ENCODE data around the gene MAMDC4. TPM values are rescaled to one million over a fixed set of nuclear protein-coding genes. Genes with fewer than 3 reads are reported as not detected.

MAMDC4 gene
- total RNA-seq, 4 donors from 2014 or later: 0.89 to 1.4 (median 1.4) TPM

DNA sequence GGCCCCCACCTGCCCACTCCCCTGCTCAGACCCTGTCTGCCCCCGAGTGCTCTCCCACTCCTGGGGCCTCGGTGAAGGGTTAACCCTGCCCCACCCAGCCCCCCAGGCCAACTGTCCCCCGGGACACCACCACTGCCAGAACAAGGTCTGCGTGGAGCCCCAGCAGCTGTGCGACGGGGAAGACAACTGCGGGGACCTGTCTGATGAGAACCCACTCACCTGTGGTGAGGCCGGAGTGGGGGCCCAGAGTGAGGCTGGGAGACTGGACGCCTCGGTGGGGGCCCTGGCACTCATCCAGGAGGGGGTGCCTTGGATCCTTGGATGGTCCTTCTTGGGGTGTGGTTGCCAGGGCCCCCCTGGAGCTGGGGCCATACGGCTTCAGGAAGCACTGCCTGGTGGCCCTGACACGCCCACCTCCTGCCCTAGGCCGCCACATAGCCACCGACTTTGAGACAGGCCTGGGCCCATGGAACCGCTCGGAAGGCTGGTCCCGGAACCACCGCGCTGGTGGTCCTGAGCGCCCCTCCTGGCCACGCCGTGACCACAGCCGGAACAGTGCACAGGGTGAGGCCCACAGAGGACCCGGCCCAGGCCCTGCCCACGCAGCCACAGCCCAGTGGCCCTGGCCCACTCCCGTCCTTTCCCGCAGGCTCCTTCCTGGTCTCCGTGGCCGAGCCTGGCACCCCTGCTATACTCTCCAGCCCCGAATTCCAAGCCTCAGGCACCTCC lies 2.1 kb downstream of the MAMDC4 start:
- H3K4me3 ChIP-seq (ENCODE audit: low read depth, poor library complexity, severe bottlenecking): no peak overlapping the region
- 65 to 68% methylated on average over 12 to 23 of the region's 30 CpGs for WGBS, 2 donors
- DNase-seq (ENCODE audit: low spot score in 2 of 2): no peak
- TF ChIP-seq POLR2A (IDR thresholded peaks at IDR 0.05): no peak
- TF ChIP-seq CTCF (IDR thresholded peaks at IDR 0.05): no peak
- intact Hi-C loops (cut with DNase I; ENCODE audit: low total_unique reads): loop anchor here (10.0 kb wide), 1 partner anchor 91 kb away; the partner anchor contains the start of genes C8G and FBXW5

DNA sequence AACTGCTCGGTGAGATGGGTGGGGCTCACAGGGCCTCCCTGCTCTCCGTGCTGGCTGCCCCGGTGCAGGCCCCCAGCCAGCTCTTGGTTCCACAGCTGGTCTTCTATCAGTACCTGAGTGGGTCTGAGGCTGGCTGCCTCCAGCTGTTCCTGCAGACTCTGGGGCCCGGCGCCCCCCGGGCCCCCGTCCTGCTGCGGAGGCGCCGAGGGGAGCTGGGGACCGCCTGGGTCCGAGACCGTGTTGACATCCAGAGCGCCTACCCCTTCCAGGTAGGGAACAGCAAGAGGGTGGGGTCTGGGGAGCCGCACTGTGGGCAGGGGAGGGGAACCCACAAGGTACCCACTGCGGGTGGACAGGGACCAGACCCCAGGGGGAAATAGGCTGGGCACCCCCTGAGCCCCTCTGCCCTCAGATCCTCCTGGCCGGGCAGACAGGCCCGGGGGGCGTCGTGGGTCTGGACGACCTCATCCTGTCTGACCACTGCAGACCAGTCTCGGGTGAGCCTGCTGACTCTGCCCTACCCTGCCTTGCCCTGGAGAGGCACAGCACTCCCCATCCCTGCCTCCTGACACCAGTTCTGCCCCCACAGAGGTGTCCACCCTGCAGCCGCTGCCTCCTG lies 2.8 kb downstream of the MAMDC4 start:
- no peak overlapping the region for H3K4me3 ChIP-seq (ENCODE audit: low read depth, poor library complexity, severe bottlenecking)
- TF ChIP-seq CTCF (IDR thresholded peaks at IDR 0.05): no peak
- TF ChIP-seq POLR2A (IDR thresholded peaks at IDR 0.05): no peak
- intact Hi-C loops (cut with DNase I; ENCODE audit: low total_unique reads): loop anchor here (10.0 kb wide), 1 partner anchor 90 kb away; the partner anchor contains the start of genes C8G and FBXW5
- DNase-seq (ENCODE audit: low spot score in 2 of 2): no peak
- 61 to 69% methylated on average over 16 to 22 of the region's 23 CpGs for WGBS, 2 donors

DNA sequence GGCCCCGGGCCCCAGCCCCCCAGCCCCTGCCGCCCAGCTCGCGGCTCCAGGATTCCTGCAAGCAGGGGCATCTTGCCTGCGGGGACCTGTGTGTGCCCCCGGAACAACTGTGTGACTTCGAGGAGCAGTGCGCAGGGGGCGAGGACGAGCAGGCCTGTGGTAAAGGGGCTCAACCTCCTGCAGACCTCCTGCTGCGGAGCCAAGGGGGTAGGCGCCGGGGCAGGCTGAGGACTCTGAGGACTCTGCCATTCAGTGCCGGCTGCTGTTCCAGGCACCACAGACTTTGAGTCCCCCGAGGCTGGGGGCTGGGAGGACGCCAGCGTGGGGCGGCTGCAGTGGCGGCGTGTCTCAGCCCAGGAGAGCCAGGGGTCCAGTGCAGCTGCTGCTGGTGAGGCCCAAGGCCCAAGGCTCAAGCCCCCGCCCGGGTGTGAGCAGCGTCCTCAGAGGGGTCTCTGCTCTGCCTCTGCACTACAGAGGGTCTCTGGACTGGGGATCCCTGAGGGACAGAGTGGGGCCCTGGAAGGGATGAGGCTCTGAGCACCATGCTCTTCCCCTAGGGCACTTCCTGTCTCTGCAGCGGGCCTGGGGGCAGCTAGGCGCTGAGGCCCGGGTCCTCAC lies 3.4 kb downstream of the MAMDC4 start:
- TF ChIP-seq CTCF (IDR thresholded peaks at IDR 0.05) (no peak), POLR2A (IDR thresholded peaks at IDR 0.05) (no peak)
- intact Hi-C loops (cut with DNase I; ENCODE audit: low total_unique reads): loop anchor here (10.0 kb wide), 1 partner anchor 89 kb away; the partner anchor contains the start of genes C8G and FBXW5
- H3K4me3 ChIP-seq (ENCODE audit: low read depth, poor library complexity, severe bottlenecking): no peak overlapping the region
- DNase-seq (ENCODE audit: low spot score in 2 of 2): no peak
- WGBS, 2 donors: 66 to 74% methylated on average over 13 to 18 of the region's 26 CpGs

DNA sequence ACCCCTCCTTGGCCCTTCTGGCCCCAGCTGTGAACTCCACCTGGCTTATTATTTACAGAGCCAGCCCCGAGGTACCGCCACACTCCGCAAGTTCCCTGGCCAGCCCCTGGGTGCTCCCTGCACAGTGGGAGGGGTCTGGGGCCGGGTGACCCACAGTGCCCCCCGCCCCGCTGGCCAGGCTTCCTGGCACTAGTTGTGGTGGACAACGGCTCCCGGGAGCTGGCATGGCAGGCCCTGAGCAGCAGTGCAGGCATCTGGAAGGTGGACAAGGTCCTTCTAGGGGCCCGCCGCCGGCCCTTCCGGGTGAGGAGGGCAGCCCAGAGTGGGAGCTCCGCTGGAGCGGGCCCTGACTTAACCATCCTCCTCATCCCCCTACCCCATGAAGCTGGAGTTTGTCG lies 3.9 kb downstream of the MAMDC4 start:
- H3K4me3 ChIP-seq (ENCODE audit: low read depth, poor library complexity, severe bottlenecking): no peak overlapping the region
- DNase-seq (ENCODE audit: low spot score in 2 of 2): no peak
- 68 to 89% methylated on average over 3 to 7 of the region's 15 CpGs for WGBS, 2 donors
- intact Hi-C loops (cut with DNase I; ENCODE audit: low total_unique reads): loop anchor here (10.0 kb wide), 1 partner anchor 89 kb away; the partner anchor contains the start of genes C8G and FBXW5
- TF ChIP-seq POLR2A (IDR thresholded peaks at IDR 0.05): no peak
- TF ChIP-seq CTCF (IDR thresholded peaks at IDR 0.05): no peak

GRCh38 chr9:136856541-136857141 lies 4.5 kb downstream of the MAMDC4 start:
- WGBS, 2 donors: 83% methylated on average over 13 to 14 of the region's 14 CpGs
- DNase-seq (ENCODE audit: low spot score in 2 of 2): peak in 1 of 2 donors; percentile 12
- H3K4me3 ChIP-seq (ENCODE audit: low read depth, poor library complexity, severe bottlenecking): no peak overlapping the region
- TF ChIP-seq CTCF (IDR thresholded peaks at IDR 0.05): no peak
- no peak for TF ChIP-seq POLR2A (IDR thresholded peaks at IDR 0.05)
- intact Hi-C loops (cut with DNase I; ENCODE audit: low total_unique reads): loop anchor here (10.0 kb wide), 1 partner anchor 88 kb away; the partner anchor contains the start of genes C8G and FBXW5
